ENCODE results near the gene DPY19L2. TPM values are rescaled to one million over a fixed set of nuclear protein-coding genes. Genes with fewer than 3 reads are reported as not detected.
"Not testable (repeated sequence)": the region's sequence is repeated elsewhere in the genome, so short reads cannot be mapped to it uniquely, and the experiment has no call there.

Gene DPY19L2
- total RNA-seq, 4 donors from 2014 or later, result 8.8 to 28.9 (median 13.3) TPM

DNA sequence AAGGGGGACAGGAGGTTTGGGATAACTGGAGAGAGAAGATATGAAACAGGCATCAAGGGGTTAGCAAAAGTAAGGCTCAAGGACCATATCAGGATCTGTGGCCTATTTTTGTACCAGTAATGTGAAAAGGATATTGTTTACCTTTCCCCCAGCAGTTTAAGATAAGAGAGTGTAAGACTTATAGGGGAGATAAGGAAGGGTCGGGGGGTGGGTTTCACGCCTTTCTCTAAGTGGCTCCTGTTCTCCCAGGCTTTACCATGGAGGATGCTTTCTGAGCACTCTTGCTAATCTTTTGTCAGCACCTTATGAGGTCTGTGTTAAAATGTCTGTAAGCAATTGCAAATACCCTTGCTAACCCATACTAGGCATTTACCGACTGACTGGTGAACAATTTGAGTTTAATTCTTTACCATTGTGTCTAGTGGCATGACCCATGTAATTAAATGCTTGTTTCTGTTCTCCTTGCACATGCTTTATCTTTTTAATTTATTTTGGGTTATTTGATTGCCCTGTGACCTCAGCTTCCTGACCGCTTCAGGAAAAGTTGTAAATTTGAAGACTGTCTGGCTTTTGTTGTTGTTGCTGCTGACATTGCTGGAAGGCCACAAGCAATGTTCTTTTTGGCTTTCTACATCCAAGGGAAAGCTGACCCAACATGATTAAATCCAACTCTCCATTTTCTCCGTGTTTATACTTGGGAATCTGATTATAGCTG is 12.6 kb downstream of the DPY19L2 start:
- not testable (repeated sequence) for H3K27ac ChIP-seq, ATAC-seq, H3K27me3 ChIP-seq, H3K4me3 ChIP-seq, H3K9me3 ChIP-seq, H3K4me1 ChIP-seq, H3K36me3 ChIP-seq
- 44 to 61% methylated on average over 5 of the region's 5 CpGs for WGBS, 2 donors (ENCODE audit: low coverage in 1 of 2)

GRCh38 chr12:63654481-63654880 is 13.8 kb downstream of the DPY19L2 start:
- H3K4me1 ChIP-seq, H3K36me3 ChIP-seq, H3K9me3 ChIP-seq, H3K27ac ChIP-seq, H3K4me3 ChIP-seq, H3K27me3 ChIP-seq, ATAC-seq: not testable (repeated sequence)
- 76 to 88% methylated on average over 5 of the region's 5 CpGs for WGBS, 2 donors (ENCODE audit: low coverage in 1 of 2)

GRCh38 chr12:63649517-63649916 is 18.8 kb downstream of the DPY19L2 start:
- H3K36me3 ChIP-seq, H3K27ac ChIP-seq, H3K4me3 ChIP-seq, ATAC-seq, H3K27me3 ChIP-seq, H3K4me1 ChIP-seq, H3K9me3 ChIP-seq: not testable (repeated sequence)
- WGBS, 2 donors (ENCODE audit: low coverage in 1 of 2), result 100% methylated on average over 1 of the region's 1 CpG; no CpG with 5 or more reads in 1 of the 2 donors

- H3K36me3 ChIP-seq, H3K4me1 ChIP-seq, H3K27ac ChIP-seq, H3K9me3 ChIP-seq, H3K4me3 ChIP-seq, H3K27me3 ChIP-seq, ATAC-seq: not testable (repeated sequence)
- 65 to 74% methylated on average over 5 of the region's 5 CpGs for WGBS, 2 donors (ENCODE audit: low coverage in 1 of 2)
Observed at GRCh38 chr12:63643381-63644140, 24.7 kb downstream of the DPY19L2 start.

GRCh38 chr12:63624258-63624657 is 44.0 kb downstream of the DPY19L2 start:
- WGBS, 2 donors (ENCODE audit: low coverage in 1 of 2), result 75 to 89% methylated on average over 3 to 4 of the region's 4 CpGs
- not testable (repeated sequence) for H3K4me3 ChIP-seq

GRCh38 chr12:63615544-63615943 is 52.7 kb downstream of the DPY19L2 start:
- not testable (repeated sequence) for H3K27ac ChIP-seq, ATAC-seq, H3K4me3 ChIP-seq, H3K4me1 ChIP-seq, H3K9me3 ChIP-seq, H3K27me3 ChIP-seq, H3K36me3 ChIP-seq
- 67% methylated on average over 1 of the region's 1 CpG; no CpG with 5 or more reads in 1 of the 2 donors for WGBS, 2 donors (ENCODE audit: low coverage in 1 of 2)

More at GRCh38 chr12:63624258-63624657, 44.0 kb downstream of the DPY19L2 start:
- H3K27me3 ChIP-seq, H3K36me3 ChIP-seq, H3K27ac ChIP-seq, H3K4me1 ChIP-seq, ATAC-seq, H3K9me3 ChIP-seq: not testable (repeated sequence)

DNA sequence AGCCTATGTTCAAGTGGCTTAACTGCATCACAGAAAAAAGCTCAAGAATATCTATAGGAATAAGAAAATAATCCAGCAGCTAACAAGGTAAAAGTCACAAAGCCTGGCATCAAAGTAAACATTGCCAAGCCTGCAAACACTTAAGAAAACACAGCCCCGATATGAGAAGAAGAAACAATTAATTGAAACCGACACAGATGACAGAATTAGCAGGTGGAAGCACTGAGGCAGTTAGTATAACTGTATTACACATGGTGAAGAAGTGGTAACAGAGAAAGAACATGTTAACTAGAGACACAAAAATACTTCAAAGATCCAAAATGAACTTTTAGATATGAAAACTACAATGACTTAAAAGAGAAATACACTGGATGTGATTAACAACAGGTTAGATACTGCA is 57.0 kb downstream of the DPY19L2 start:
- not testable (repeated sequence) for ATAC-seq, H3K9me3 ChIP-seq, H3K4me3 ChIP-seq, H3K4me1 ChIP-seq, H3K36me3 ChIP-seq, H3K27ac ChIP-seq, H3K27me3 ChIP-seq
- WGBS, 2 donors (ENCODE audit: low coverage in 1 of 2), result no CpG with 5 or more reads among the region's 2 CpGs

DNA sequence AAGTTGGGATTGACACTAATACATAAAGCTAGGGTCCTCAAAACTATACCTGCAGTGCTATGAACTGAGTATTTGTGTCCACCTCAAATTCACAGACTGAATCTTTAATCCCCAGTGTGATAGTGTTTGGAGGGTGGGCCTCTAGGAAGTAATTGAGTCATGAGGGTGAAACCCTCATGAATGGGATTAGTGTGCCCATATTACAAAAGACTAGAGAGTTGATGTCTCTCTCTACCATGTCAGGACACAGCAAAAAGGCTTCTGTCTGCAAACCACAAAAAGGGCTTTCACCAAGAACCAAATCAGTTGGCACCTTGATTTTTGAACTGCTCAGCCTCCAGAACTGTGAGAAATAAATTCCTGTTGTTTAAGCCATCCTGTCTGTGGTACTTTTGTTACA is 59.0 kb downstream of the DPY19L2 start:
- not testable (repeated sequence) for H3K9me3 ChIP-seq, H3K4me1 ChIP-seq, H3K27ac ChIP-seq, H3K27me3 ChIP-seq, H3K4me3 ChIP-seq, ATAC-seq, H3K36me3 ChIP-seq

DNA sequence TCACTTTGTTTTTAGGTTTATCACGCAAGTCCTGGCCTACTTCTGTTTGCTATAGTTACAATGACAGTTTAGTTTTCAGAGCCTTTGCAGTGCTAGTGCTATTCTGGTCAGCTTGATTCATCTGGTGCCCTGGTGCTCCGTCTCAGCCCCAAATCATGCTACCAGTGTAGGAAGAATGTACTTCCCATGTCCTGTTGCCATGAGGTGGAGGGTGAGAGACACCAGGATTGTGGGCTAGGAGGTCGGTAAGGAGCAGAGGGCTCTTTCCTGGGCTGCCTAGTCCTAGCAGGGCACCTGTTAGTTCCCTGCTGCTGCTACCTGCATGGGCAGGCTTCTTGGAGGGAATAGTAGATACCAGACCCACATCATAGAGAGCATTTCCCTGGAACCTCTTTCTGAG is 63.3 kb downstream of the DPY19L2 start:
- not testable (repeated sequence) for ATAC-seq, H3K4me3 ChIP-seq, H3K27ac ChIP-seq, H3K9me3 ChIP-seq, H3K27me3 ChIP-seq, H3K4me1 ChIP-seq, H3K36me3 ChIP-seq
- WGBS, 2 donors (ENCODE audit: low coverage in 1 of 2), result 75% methylated on average over 1 of the region's 3 CpGs

DNA sequence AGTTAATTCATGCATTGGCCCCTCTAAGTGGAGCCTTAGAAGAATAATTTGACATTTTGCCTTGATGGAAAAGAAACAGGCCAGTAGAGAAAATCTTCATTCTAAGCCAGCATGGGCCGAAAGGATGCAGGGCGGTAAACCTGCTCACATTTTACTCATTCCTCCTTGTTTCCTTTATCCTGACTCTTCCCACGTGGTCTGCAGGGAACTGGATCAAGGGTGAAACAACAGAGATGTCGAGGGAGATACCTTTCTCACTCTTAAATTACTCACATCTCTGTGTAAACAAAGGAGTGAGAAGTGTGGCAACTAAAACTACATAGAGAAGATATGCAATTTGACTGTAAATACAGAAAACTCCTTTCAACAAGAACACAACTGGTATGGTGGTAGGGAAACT is 73.5 kb downstream of the DPY19L2 start:
- H3K27me3 ChIP-seq, ATAC-seq: not testable (repeated sequence)
- WGBS, 2 donors (ENCODE audit: low coverage in 1 of 2), result 37 to 54% methylated on average over 4 of the region's 4 CpGs

DNA sequence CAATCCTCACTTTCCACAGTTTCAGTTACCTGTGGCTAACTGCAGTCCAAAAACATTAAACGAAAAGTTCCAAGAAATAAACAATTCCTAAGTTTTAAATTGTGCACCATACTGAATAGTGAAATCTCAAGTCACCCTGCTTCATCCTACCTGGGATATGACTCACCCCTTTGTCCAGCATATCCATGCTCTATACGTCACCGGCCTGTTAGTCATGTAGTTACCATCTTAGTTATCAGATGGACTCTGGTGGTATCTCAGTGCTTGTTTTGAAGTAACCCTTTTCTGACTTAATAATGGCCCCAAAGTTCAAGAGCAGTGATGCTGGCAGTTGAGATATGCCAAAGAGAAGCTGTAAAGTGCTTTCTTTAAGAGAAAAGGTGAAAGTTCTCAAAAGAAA is 83.9 kb downstream of the DPY19L2 start:
- not testable (repeated sequence) for H3K36me3 ChIP-seq, H3K4me1 ChIP-seq

More for the DNA sequence above, 73.5 kb downstream of the DPY19L2 start:
- H3K9me3 ChIP-seq, H3K27ac ChIP-seq, H3K4me3 ChIP-seq, H3K36me3 ChIP-seq, H3K4me1 ChIP-seq: not testable (repeated sequence)

DNA sequence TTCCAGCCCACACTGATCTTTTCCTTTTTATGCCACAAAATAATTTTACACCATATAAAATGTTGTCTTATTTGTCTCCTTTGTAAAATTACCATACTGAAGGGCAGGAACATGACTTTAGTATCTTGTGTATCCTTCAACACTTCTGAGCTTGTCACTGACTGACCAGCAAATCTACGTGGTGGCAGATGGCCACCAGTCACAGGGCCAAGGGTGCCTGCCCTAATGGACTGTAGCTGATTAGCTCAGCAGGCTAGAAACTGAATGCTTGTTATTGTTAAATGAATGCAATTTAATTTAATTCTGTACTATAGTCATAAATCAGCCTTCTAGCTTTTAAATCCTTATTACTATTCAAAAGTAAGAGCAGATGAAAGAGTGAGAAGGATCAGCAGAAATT is 85.0 kb downstream of the DPY19L2 start:
- not testable (repeated sequence) for H3K36me3 ChIP-seq, H3K4me1 ChIP-seq, H3K27ac ChIP-seq, H3K27me3 ChIP-seq, H3K4me3 ChIP-seq, ATAC-seq, H3K9me3 ChIP-seq
- 57 to 70% methylated on average over 1 of the region's 1 CpG for WGBS, 2 donors (ENCODE audit: low coverage in 1 of 2)

More for the DNA sequence above, 83.9 kb downstream of the DPY19L2 start:
- H3K9me3 ChIP-seq, H3K27ac ChIP-seq, H3K27me3 ChIP-seq, H3K4me3 ChIP-seq, ATAC-seq: not testable (repeated sequence)
- 60 to 87% methylated on average over 1 to 3 of the region's 3 CpGs for WGBS, 2 donors (ENCODE audit: low coverage in 1 of 2)

GRCh38 chr12:63577631-63578030 is 90.7 kb downstream of the DPY19L2 start:
- WGBS, 2 donors (ENCODE audit: low coverage in 1 of 2), result 67 to 69% methylated on average over 1 to 2 of the region's 2 CpGs
- H3K27me3 ChIP-seq, H3K9me3 ChIP-seq, ATAC-seq, H3K4me1 ChIP-seq, H3K27ac ChIP-seq, H3K4me3 ChIP-seq: not testable (repeated sequence)
- H3K36me3 ChIP-seq, result peaks cover 0 to 11% of the 10 kb centered on the region in 2 donors

DNA sequence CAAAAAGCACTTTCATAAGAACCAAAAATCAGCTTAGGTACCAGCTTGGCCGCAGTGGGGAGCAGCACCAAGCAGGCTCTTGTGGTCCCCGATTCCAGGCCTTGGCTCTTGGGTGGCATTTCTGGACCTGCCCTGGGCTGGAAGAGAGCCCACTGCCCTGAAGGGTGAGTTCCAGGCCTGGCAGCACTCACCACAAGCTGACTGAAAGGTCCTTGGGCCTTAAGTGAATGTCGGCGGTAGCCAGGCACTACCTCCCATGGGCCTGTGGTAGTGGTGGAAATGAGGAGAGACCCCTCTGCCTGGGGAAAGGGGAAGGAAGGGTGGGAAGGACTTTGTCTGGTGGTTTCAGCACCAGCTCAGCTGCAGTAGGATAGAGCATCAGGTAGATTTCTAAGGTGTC is 96.3 kb downstream of the DPY19L2 start:
- 100% methylated on average over 1 of the region's 4 CpGs; no CpG with 5 or more reads in 1 of the 2 donors for WGBS, 2 donors (ENCODE audit: low coverage in 1 of 2)
- ATAC-seq, result not testable (repeated sequence)

More for the DNA sequence above, 96.3 kb downstream of the DPY19L2 start:
- not testable (repeated sequence) for H3K9me3 ChIP-seq, H3K27me3 ChIP-seq, H3K27ac ChIP-seq, H3K4me1 ChIP-seq, H3K4me3 ChIP-seq
- peaks cover 0 to 32% of the 10 kb centered on the region in 2 donors for H3K36me3 ChIP-seq

Data from gastroesophageal sphincter (tissue), 4 donors.